ENCODE data around the gene AMBRA1.

Gene AMBRA1

GRCh38 chr11:46639197-46639839, 45.5 kb upstream of the AMBRA1 start:
- no peak for TF ChIP-seq CSDC2 (CRISPR knock-in tag; IDR thresholded peaks at IDR 0.05)
- no peak for TF ChIP-seq POU6F1 (CRISPR knock-in tag; IDR thresholded peaks at IDR 0.05; ENCODE audit: borderline replicate concordance, low read depth)
- no peak for TF ChIP-seq ISL1 (CRISPR knock-in tag; IDR thresholded peaks at IDR 0.05)
- no peak for TF ChIP-seq PPARA (CRISPR knock-in tag; IDR thresholded peaks at IDR 0.05; ENCODE audit: borderline replicate concordance)
- TF ChIP-seq ESRRG (CRISPR knock-in tag; IDR thresholded peaks at IDR 0.05): no peak
- no peak for TF ChIP-seq SNAI2 (CRISPR knock-in tag; IDR thresholded peaks at IDR 0.05)
- no peak for TF ChIP-seq ZNF70 (CRISPR knock-in tag; IDR thresholded peaks at IDR 0.05)
- ATAC-seq: no peak

GRCh38 chr11:46637546-46637945, 43.7 kb upstream of the AMBRA1 start:
- no peak for TF ChIP-seq RARB (CRISPR knock-in tag; IDR thresholded peaks at IDR 0.05)
- TF ChIP-seq CREB5 (CRISPR knock-in tag; IDR thresholded peaks at IDR 0.05; ENCODE audit: low read depth): no peak
- no peak for TF ChIP-seq PPARA (CRISPR knock-in tag; IDR thresholded peaks at IDR 0.05; ENCODE audit: borderline replicate concordance)
- no peak for ATAC-seq

- ATAC-seq: no peak
- TF ChIP-seq SNAI2 (CRISPR knock-in tag; IDR thresholded peaks at IDR 0.05) (no peak), TSHZ2 (CRISPR knock-in tag; IDR thresholded peaks at IDR 0.05) (no peak), ISL1 (CRISPR knock-in tag; IDR thresholded peaks at IDR 0.05) (no peak), ARNTL (CRISPR knock-in tag; IDR thresholded peaks at IDR 0.05; ENCODE audit: borderline replicate concordance, low read depth) (no peak), CSRNP3 (CRISPR knock-in tag; IDR thresholded peaks at IDR 0.05) (no peak), POU6F1 (CRISPR knock-in tag; IDR thresholded peaks at IDR 0.05; ENCODE audit: borderline replicate concordance, low read depth) (no peak), TCF4 (CRISPR knock-in tag; IDR thresholded peaks at IDR 0.05; ENCODE audit: borderline replicate concordance) (no peak), BACH2 (CRISPR knock-in tag; IDR thresholded peaks at IDR 0.05; ENCODE audit: borderline replicate concordance) (no peak), ZFP3 (CRISPR knock-in tag; IDR thresholded peaks at IDR 0.05) (no peak), ZNF565 (CRISPR knock-in tag; conservative IDR thresholded peaks at IDR 0.05; ENCODE audit: low read depth) (no peak), ESRRG (CRISPR knock-in tag; IDR thresholded peaks at IDR 0.05) (no peak), ZC3H10 (CRISPR knock-in tag; IDR thresholded peaks at IDR 0.05) (no peak), RARB (CRISPR knock-in tag; IDR thresholded peaks at IDR 0.05) (no peak), ZFP30 (CRISPR knock-in tag; IDR thresholded peaks at IDR 0.05) (no peak), OSR1 (CRISPR knock-in tag; IDR thresholded peaks at IDR 0.05) (no peak), CREB5 (CRISPR knock-in tag; IDR thresholded peaks at IDR 0.05; ENCODE audit: low read depth) (no peak), CSDC2 (CRISPR knock-in tag; IDR thresholded peaks at IDR 0.05) (no peak)
Observed at GRCh38 chr11:46635557-46636139, 41.8 kb upstream of the AMBRA1 start.

All from SK-N-SH treated with all-trans-retinoic acid at 6 μM for 48 hours (cell line).